NCI-H748 (cell line): Measurements from ENCODE around the gene ZNF256.

Source experiments
- DNase-seq: peaks from one replicate; lab custom pipeline; 2025; ENCODE audit not compliant: unreplicated experiment; lab: John Stamatoyannopoulos, UW

The ZNF256 gene

GRCh38 chr19:57900311-57900710 is 47.2 kb downstream of the ZNF256 start:
- no peak for DNase-seq
